HG02678 (cell line): ENCODE data around the gene F11.
"Not testable (repeated sequence)": the region's sequence is repeated elsewhere in the genome, so short reads cannot be mapped to it uniquely, and the experiment has no call there.

Experiments
- ATAC-seq: cut with Tn5 transposase; IDR thresholded peaks from one replicate; pipeline ENCODE4 v1.9.1; 2021; ENCODE audit warnings: mild to moderate bottlenecking, moderate library complexity; ENCODE audit not compliant: unreplicated experiment

The F11 gene

GRCh38 chr4:186265683-186266652, at the start of gene F11:
TSS of gene F11 (plus strand) at chr4:186266189. CDS start at chr4:186267137, 948 bp downstream.
- no peak for ATAC-seq

GRCh38 chr4:186216465-186217024, 49.4 kb upstream of the F11 start:
- ATAC-seq, result no peak

GRCh38 chr4:186217733-186218293, 48.2 kb upstream of the F11 start:
- ATAC-seq, result no peak

- ATAC-seq, result no peak
These were observed 44.4 kb upstream of the F11 start for GRCh38 chr4:186221624-186222023.

- no peak for ATAC-seq
These were observed 40.1 kb upstream of the F11 start for GRCh38 chr4:186225848-186226247.

- no peak for ATAC-seq
These were observed 39.3 kb upstream of the F11 start for GRCh38 chr4:186226521-186227189.

- no peak for ATAC-seq
These were observed 38.8 kb upstream of the F11 start, which contains the start of gene KLKB1 for GRCh38 chr4:186227221-186227620. TSS of gene KLKB1 (plus strand) at chr4:186227507. CDS start at chr4:186228196, 689 bp downstream.

GRCh38 chr4:186227744-186228513, 38.1 kb upstream of the F11 start:
- no peak for ATAC-seq

GRCh38 chr4:186228514-186228894, 37.5 kb upstream of the F11 start:
- ATAC-seq, result no peak

GRCh38 chr4:186234367-186234766, 31.6 kb upstream of the F11 start:
- no peak for ATAC-seq

- no peak for ATAC-seq
These were observed 29.9 kb upstream of the F11 start for GRCh38 chr4:186236126-186236525.

- no peak for ATAC-seq
These were observed 25.5 kb upstream of the F11 start for GRCh38 chr4:186240452-186240847.

GRCh38 chr4:186240848-186241491, 25.0 kb upstream of the F11 start:
- no peak for ATAC-seq

- no peak for ATAC-seq
These were observed 24.4 kb upstream of the F11 start for GRCh38 chr4:186241616-186242015.

- not testable (repeated sequence) for ATAC-seq
These were observed 24.0 kb upstream of the F11 start for GRCh38 chr4:186242031-186242430.

GRCh38 chr4:186243331-186243730, 22.7 kb upstream of the F11 start:
- no peak for ATAC-seq

GRCh38 chr4:186244835-186245234, 21.2 kb upstream of the F11 start:
- no peak for ATAC-seq

- ATAC-seq, result not testable (repeated sequence)
These were observed 18.8 kb upstream of the F11 start for GRCh38 chr4:186247062-186247752.

- no peak for ATAC-seq
These were observed 17.3 kb upstream of the F11 start for GRCh38 chr4:186248643-186249042.
